Esophagus mucosa (tissue), 1 donor: Measurements from ENCODE around the gene TSSC4. TPM values are rescaled to one million over a fixed set of nuclear protein-coding genes. Genes with fewer than 3 reads are reported as not detected.
A peak's percentile ranks its signal among the peaks of the same experiment; 100 is the strongest.

Source experiments
- ATAC-seq: fragments of 200-7000 bp; cut with Tn5 transposase; one replicate; pipeline ENCODE4 v1.9.1; 2020
- total RNA-seq: library from RNA; stranded (reverse); gene quantifications from one replicate; pipeline ENCODE4 v1.2.4, GENCODE V29; 2023
- donor health status: DM: yes; HTN: yes; CAD: no.

The TSSC4 gene
- total RNA-seq, 1 donor from 2014 or later = 36.7 TPM

- no peak for ATAC-seq
These were observed 34.9 kb downstream of the TSSC4 start for GRCh38 chr11:2435288-2436012.

- ATAC-seq = no peak
These were observed 35.5 kb downstream of the TSSC4 start for GRCh38 chr11:2436013-2436520.

- ATAC-seq = no peak
These were observed 36.0 kb downstream of the TSSC4 start for GRCh38 chr11:2436521-2437031.

GRCh38 chr11:2437516-2437915 is 37.0 kb downstream of the TSSC4 start:
- ATAC-seq = no peak

- no peak for ATAC-seq
These were observed 39.3 kb downstream of the TSSC4 start for GRCh38 chr11:2439820-2440219.

GRCh38 chr11:2440646-2441045 is 40.1 kb downstream of the TSSC4 start:
- ATAC-seq = peak; percentile 25

- no peak for ATAC-seq
These were observed 40.6 kb downstream of the TSSC4 start for GRCh38 chr11:2441171-2441570.

- no peak for ATAC-seq
These were observed 42.0 kb downstream of the TSSC4 start for GRCh38 chr11:2442589-2442988.

GRCh38 chr11:2443406-2443805 is 42.9 kb downstream of the TSSC4 start:
- ATAC-seq = no peak

- ATAC-seq = peak; percentile 22
These were observed 43.6 kb downstream of the TSSC4 start, which contains the start of gene TRPM5 for GRCh38 chr11:2443881-2444820. TSS of gene TRPM5 (minus strand) at chr11:2444514. CDS start at chr11:2423036, 21,478 bp downstream.

- ATAC-seq = peak; percentile 74
These were observed 44.5 kb downstream of the TSSC4 start, which contains the start of gene KCNQ1 for GRCh38 chr11:2444821-2445745. TSS of gene KCNQ1 (plus strand) at chr11:2445008. CDS start at chr11:2445099, 91 bp downstream.

- no peak for ATAC-seq
These were observed 45.4 kb downstream of the TSSC4 start for GRCh38 chr11:2445746-2446551.

GRCh38 chr11:2446590-2447252 is 46.2 kb downstream of the TSSC4 start:
- ATAC-seq = no peak

- ATAC-seq = no peak
These were observed 46.9 kb downstream of the TSSC4 start for GRCh38 chr11:2447253-2447950.

- ATAC-seq = no peak
These were observed 47.6 kb downstream of the TSSC4 start for GRCh38 chr11:2447951-2448650.

GRCh38 chr11:2448661-2449547 is 48.4 kb downstream of the TSSC4 start:
- no peak for ATAC-seq

- ATAC-seq = no peak
These were observed 49.2 kb downstream of the TSSC4 start for GRCh38 chr11:2449548-2450320.
